ENCODE results near the gene NCOA1.

Gene NCOA1

GRCh38 chr2:24806661-24807036, 315.6 kb downstream of the NCOA1 start:
- H3K4me3 ChIP-seq (ENCODE audit: low read depth, low read length), result no peak overlapping the region
- TF ChIP-seq CTCF (conservative IDR thresholded peaks at IDR 0.05; ENCODE audit: low read depth, low read length), result no peak
- no peak for DNase-seq (ENCODE audit: low read depth)

- no peak for TF ChIP-seq CTCF (conservative IDR thresholded peaks at IDR 0.05; ENCODE audit: low read depth, low read length)
- H3K4me3 ChIP-seq (ENCODE audit: low read depth, low read length), result no peak overlapping the region
- no peak for DNase-seq (ENCODE audit: low read depth)
Observed at GRCh38 chr2:24809316-24810007, 318.4 kb downstream of the NCOA1 start.

GRCh38 chr2:24813691-24814137, 322.7 kb downstream of the NCOA1 start:
- no peak for TF ChIP-seq CTCF (conservative IDR thresholded peaks at IDR 0.05; ENCODE audit: low read depth, low read length)
- no peak for DNase-seq (ENCODE audit: low read depth)
- no peak overlapping the region for H3K4me3 ChIP-seq (ENCODE audit: low read depth, low read length)

GRCh38 chr2:24814516-24814915, 323.5 kb downstream of the NCOA1 start:
- H3K4me3 ChIP-seq (ENCODE audit: low read depth, low read length), result no peak overlapping the region
- no peak for TF ChIP-seq CTCF (conservative IDR thresholded peaks at IDR 0.05; ENCODE audit: low read depth, low read length)
- DNase-seq (ENCODE audit: low read depth), result no peak

GRCh38 chr2:24815171-24815570, 324.1 kb downstream of the NCOA1 start:
- no peak for DNase-seq (ENCODE audit: low read depth)
- TF ChIP-seq CTCF (conservative IDR thresholded peaks at IDR 0.05; ENCODE audit: low read depth, low read length), result no peak
- H3K4me3 ChIP-seq (ENCODE audit: low read depth, low read length), result no peak overlapping the region

- H3K4me3 ChIP-seq (ENCODE audit: low read depth, low read length), result no peak overlapping the region
- no peak for TF ChIP-seq CTCF (conservative IDR thresholded peaks at IDR 0.05; ENCODE audit: low read depth, low read length)
- no peak for DNase-seq (ENCODE audit: low read depth)
Observed at GRCh38 chr2:24816404-24816803, 325.4 kb downstream of the NCOA1 start.

- DNase-seq (ENCODE audit: low read depth), result peak; percentile 89
Observed at GRCh38 chr2:24816884-24817283, 325.8 kb downstream of the NCOA1 start.

More at GRCh38 chr2:24816884-24817283, 325.8 kb downstream of the NCOA1 start:
- H3K4me3 ChIP-seq (ENCODE audit: low read depth, low read length), result no peak overlapping the region
- TF ChIP-seq CTCF (conservative IDR thresholded peaks at IDR 0.05; ENCODE audit: low read depth, low read length), result no peak
